Fibroblast of pulmonary artery (primary cell): ENCODE data around the gene CHMP3.
A peak's percentile ranks its signal among the peaks of the same experiment; 100 is the strongest.

Experiments used
- DNase-seq: peaks from one replicate; pipeline ENCODE4 v3.0.0-alpha.2; 2010; ENCODE audit warnings: low read depth
- H3K4me3 ChIP-seq: replicated peaks from 2 replicates; pipeline ENCODE4 v1.5.1; 2011; ENCODE audit warnings: low read depth, mild to moderate bottlenecking, control low read depth, low read length, moderate library complexity
- TF ChIP-seq, protein P1 (sequence below): IDR thresholded peaks from 2 replicates; pipeline ENCODE4 v1.5.1; 2011; ENCODE audit warnings: mild to moderate bottlenecking, control low read depth, low read length, inconsistent platforms; ENCODE audit errors: missing control alignments

Gene CHMP3

GRCh38 chr2:86477349-86477748 lies 85.9 kb downstream of the CHMP3 start:
- DNase-seq = peak; percentile 55
- no peak overlapping the region for H3K4me3 ChIP-seq
- TF ChIP-seq, protein P1, sequence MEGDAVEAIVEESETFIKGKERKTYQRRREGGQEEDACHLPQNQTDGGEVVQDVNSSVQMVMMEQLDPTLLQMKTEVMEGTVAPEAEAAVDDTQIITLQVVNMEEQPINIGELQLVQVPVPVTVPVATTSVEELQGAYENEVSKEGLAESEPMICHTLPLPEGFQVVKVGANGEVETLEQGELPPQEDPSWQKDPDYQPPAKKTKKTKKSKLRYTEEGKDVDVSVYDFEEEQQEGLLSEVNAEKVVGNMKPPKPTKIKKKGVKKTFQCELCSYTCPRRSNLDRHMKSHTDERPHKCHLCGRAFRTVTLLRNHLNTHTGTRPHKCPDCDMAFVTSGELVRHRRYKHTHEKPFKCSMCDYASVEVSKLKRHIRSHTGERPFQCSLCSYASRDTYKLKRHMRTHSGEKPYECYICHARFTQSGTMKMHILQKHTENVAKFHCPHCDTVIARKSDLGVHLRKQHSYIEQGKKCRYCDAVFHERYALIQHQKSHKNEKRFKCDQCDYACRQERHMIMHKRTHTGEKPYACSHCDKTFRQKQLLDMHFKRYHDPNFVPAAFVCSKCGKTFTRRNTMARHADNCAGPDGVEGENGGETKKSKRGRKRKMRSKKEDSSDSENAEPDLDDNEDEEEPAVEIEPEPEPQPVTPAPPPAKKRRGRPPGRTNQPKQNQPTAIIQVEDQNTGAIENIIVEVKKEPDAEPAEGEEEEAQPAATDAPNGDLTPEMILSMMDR = no peak

GRCh38 chr2:86476918-86477317 lies 86.3 kb downstream of the CHMP3 start:
- no peak for DNase-seq
- H3K4me3 ChIP-seq = no peak overlapping the region
- TF ChIP-seq, protein P1 = no peak

DNA sequence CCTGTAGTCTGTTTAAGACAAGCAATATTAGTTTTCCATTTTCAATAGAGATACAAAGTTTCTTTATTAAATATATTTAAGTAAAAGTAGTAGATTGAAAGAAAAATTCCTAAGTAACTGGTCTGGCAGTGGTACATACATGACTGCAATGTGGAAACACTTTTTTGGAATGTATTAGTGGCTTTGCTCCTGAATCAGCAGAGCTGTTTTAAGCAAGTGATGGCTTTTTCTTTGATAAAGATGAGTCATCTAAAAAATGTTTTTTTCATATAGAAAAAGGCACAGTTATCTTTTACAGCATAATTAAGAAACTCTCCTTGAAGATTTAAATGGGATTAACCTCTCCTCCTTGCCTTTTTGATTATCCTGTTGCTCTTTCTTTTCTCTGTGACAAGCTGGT lies 87.2 kb downstream of the CHMP3 start:
- peak; percentile 61 for DNase-seq
- TF ChIP-seq, protein P1 = no peak
- H3K4me3 ChIP-seq = no peak overlapping the region

DNA sequence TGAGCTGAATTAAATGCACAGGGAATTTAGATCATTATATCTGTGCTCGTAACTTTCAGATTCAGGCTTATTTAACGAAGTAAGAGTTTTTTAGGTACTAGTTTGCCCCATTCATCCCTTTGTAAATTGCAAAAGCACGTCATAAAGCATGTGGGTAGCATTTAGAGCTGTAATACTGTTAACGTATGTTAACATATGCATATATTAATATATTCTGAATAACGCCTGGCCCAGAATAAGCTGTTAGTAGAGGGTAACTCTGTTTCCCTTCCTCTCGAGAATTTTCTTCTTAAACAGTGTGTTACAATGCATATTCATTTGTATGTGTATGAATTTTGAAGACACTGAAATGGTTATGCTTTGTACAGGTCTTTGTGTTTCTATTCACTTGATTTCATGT lies 91.6 kb downstream of the CHMP3 start:
- TF ChIP-seq, protein P1 = no peak
- DNase-seq = no peak
- no peak overlapping the region for H3K4me3 ChIP-seq

DNA sequence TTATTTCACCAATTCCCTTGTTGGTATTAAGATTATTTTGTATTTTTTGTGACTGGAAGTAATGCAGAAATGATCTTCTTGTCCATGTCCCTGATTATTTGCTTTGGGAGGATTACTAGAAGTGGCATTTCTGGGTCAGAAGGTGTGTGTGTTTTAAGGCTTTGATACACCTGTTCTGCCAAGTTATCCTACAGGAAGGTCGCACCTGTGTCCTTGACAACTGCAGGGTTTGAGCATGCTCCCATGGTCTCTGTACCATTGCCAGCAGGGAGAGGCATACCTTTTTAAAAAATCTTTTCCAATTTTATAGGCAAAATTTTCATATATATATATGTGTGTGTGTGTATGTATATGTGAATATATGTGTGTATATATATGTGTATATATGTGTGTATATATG lies 92.4 kb downstream of the CHMP3 start:
- no peak overlapping the region for H3K4me3 ChIP-seq
- TF ChIP-seq, protein P1 = no peak
- no peak for DNase-seq

DNA sequence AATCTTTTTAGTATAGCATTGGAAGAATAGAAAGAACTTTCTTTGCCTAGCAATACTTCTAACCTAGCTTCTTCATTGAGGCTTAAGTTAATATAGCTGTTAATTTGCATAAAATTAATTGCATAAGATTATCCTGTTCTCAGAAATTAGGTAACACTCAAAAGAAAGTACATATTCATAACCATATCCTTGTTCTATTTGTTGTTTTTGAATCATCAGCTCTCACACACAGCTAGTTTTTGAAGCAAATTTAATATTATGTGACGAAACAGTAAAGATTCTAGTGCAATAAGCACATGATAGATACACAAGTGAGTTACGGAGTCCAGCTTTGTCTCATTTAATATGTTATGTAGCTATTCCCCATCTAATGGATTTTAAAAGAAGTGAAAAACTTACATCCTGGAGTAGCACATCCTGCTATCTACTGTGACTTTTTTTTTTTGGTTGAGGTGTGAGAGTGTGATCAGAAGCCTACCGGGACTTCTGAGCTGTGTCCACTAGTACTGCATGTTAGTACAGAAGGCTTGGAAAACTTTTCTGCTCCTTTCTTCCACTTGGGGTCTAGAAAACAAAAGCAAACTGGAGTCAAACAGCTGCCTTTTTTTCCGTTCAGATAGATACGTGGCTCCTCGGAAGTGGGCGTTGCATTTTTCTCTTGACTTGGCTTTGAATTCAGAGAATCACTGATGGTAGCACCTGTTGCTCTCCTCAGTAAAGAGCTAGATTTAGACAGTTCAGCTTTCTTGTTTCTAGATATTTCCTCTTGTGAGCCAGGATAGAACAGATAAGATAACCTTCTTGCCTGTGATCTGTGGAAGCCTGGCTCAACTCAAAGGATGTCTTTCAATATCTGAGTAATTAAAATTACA lies 94.8 kb downstream of the CHMP3 start:
- DNase-seq = no peak
- TF ChIP-seq, protein P1 = no peak
- H3K4me3 ChIP-seq = no peak overlapping the region

DNA sequence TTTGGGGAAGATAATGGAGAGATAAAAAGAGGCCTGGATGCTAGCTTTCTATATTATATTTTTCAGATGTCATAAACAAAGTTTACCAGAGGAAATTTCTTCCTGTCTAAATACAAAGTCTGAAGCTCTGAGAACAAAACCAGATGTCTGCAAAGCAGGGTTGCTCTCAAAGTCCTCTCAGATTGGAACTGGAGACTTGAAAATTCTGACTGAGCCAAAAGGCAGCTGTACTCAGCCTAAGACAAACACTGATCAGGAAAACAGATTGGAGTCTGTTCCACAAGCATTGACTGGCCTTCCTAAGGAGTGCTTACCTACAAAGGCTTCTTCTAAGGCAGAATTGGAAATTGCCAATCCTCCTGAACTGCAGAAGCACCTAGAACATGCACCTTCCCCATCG lies 96.9 kb downstream of the CHMP3 start:
- DNase-seq = no peak
- H3K4me3 ChIP-seq = no peak overlapping the region
- TF ChIP-seq, protein P1 = no peak
